Glutamatergic neuron (in vitro differentiated cells): ENCODE data around the gene KCNAB2. TPM values are rescaled to one million over a fixed set of nuclear protein-coding genes. Genes with fewer than 3 reads are reported as not detected.

ENCODE experiments used
- DNase-seq: peaks from one replicate; pipeline ENCODE4 v3.0.0; 2022
- H3K27ac Mint-ChIP-seq: one replicate; pipeline ENCODE4 v1.8.0; 2020; ENCODE audit warnings: mild to moderate bottlenecking, mixed read lengths, inconsistent platforms; ENCODE audit not compliant: unreplicated experiment
- H3K27me3 Mint-ChIP-seq: one replicate; pipeline ENCODE4 v1.8.0; 2020; ENCODE audit warnings: mild to moderate bottlenecking, moderate library complexity, mixed read lengths, inconsistent platforms; ENCODE audit not compliant: unreplicated experiment
- H3K36me3 Mint-ChIP-seq: one replicate; pipeline ENCODE4 v1.8.0; 2020; ENCODE audit warnings: mild to moderate bottlenecking, mixed read lengths, inconsistent platforms; ENCODE audit not compliant: unreplicated experiment
- H3K4me1 Mint-ChIP-seq: one replicate; pipeline ENCODE4 v1.8.0; 2020; ENCODE audit warnings: mild to moderate bottlenecking, low read depth, mixed read lengths, inconsistent platforms; ENCODE audit not compliant: unreplicated experiment
- H3K4me3 Mint-ChIP-seq: one replicate; pipeline ENCODE4 v1.8.0; 2020; ENCODE audit warnings: mild to moderate bottlenecking, mixed read lengths, inconsistent platforms; ENCODE audit not compliant: unreplicated experiment
- H3K9me3 Mint-ChIP-seq: one replicate; pipeline ENCODE4 v1.8.0; 2020; ENCODE audit warnings: mild to moderate bottlenecking, moderate library complexity, mixed read lengths, inconsistent platforms; ENCODE audit not compliant: unreplicated experiment
- CTCF ChIP-seq: fragments of 200-600 bp; sonication (generic); IDR thresholded peaks from one replicate; pipeline ENCODE4 v1.5.0; 2021; ENCODE audit not compliant: partially characterized antibody, unreplicated experiment
- total RNA-seq: library from RNA; stranded (reverse); fragmentation: NEBNext Ultra II Directional; extraction: Animal tissue kit (Norgen Biotek cat#: 25700); gene quantifications from one replicate; pipeline ENCODE4 v1.2.1, GENCODE V29; 2021; ENCODE audit not compliant: unreplicated experiment

KCNAB2 gene
- total RNA-seq, 1 donor from 2014 or later: 20.4 TPM

GRCh38 chr1:6121021-6121421 lies 75.3 kb downstream of the KCNAB2 start:
- peak; percentile 15 for DNase-seq
- Mint-ChIP-seq H3K36me3 (peaks cover 11% of the 10 kb centered on the region), H3K4me3 (no peak overlapping the region), H3K27me3 (peaks cover 3% of the 10 kb centered on the region), H3K27ac (no peak overlapping the region), H3K4me1 (no peaks in the 10 kb centered on the region), H3K9me3 (peaks cover 6% of the 10 kb centered on the region)
- no peak for TF ChIP-seq CTCF

GRCh38 chr1:6121651-6122370 lies 76.1 kb downstream of the KCNAB2 start:
- H3K36me3 Mint-ChIP-seq: peaks cover 3% of the 10 kb centered on the region
- H3K27me3 Mint-ChIP-seq: peaks cover 3% of the 10 kb centered on the region
- H3K4me1 Mint-ChIP-seq: no peaks in the 10 kb centered on the region
- DNase-seq: peak; percentile 12
- no peak for TF ChIP-seq CTCF
- H3K27ac Mint-ChIP-seq: no peak overlapping the region
- peaks cover 6% of the 10 kb centered on the region for H3K9me3 Mint-ChIP-seq
- no peak overlapping the region for H3K4me3 Mint-ChIP-seq

- Mint-ChIP-seq H3K27me3 (peaks cover 3% of the 10 kb centered on the region), H3K4me3 (no peak overlapping the region), H3K27ac (no peak overlapping the region), H3K36me3 (no peaks in the 10 kb centered on the region), H3K4me1 (no peaks in the 10 kb centered on the region), H3K9me3 (peaks cover 7% of the 10 kb centered on the region)
- no peak for DNase-seq
- no peak for TF ChIP-seq CTCF
Measured at GRCh38 chr1:6123083-6123482, 77.4 kb downstream of the KCNAB2 start.

- Mint-ChIP-seq H3K4me1 (no peaks in the 10 kb centered on the region), H3K27me3 (peaks cover 4% of the 10 kb centered on the region), H3K9me3 (peaks cover 5% of the 10 kb centered on the region), H3K36me3 (no peaks in the 10 kb centered on the region), H3K4me3 (no peak overlapping the region), H3K27ac (no peak overlapping the region)
- TF ChIP-seq CTCF: no peak
- DNase-seq: no peak
Measured at GRCh38 chr1:6123816-6124215, 78.1 kb downstream of the KCNAB2 start.

- no peak for TF ChIP-seq CTCF
- Mint-ChIP-seq H3K36me3 (no peaks in the 10 kb centered on the region), H3K27me3 (peaks cover 5% of the 10 kb centered on the region), H3K27ac (no peak overlapping the region), H3K4me3 (no peak overlapping the region), H3K9me3 (peaks cover 5% of the 10 kb centered on the region), H3K4me1 (no peaks in the 10 kb centered on the region)
- DNase-seq: peak; percentile 10
Measured at GRCh38 chr1:6124341-6124740, 78.7 kb downstream of the KCNAB2 start.
